ENCODE results near the gene MAFG. TPM values are rescaled to one million over a fixed set of nuclear protein-coding genes. Genes with fewer than 3 reads are reported as not detected.

MAFG gene
- total and polyA plus RNA-seq, 9 of the 15 experiments (the other 6 are each of a cell fraction or from before 2014, with no cell fraction given), result 1.1 to 58.1 (median 24.9) TPM

DNA sequence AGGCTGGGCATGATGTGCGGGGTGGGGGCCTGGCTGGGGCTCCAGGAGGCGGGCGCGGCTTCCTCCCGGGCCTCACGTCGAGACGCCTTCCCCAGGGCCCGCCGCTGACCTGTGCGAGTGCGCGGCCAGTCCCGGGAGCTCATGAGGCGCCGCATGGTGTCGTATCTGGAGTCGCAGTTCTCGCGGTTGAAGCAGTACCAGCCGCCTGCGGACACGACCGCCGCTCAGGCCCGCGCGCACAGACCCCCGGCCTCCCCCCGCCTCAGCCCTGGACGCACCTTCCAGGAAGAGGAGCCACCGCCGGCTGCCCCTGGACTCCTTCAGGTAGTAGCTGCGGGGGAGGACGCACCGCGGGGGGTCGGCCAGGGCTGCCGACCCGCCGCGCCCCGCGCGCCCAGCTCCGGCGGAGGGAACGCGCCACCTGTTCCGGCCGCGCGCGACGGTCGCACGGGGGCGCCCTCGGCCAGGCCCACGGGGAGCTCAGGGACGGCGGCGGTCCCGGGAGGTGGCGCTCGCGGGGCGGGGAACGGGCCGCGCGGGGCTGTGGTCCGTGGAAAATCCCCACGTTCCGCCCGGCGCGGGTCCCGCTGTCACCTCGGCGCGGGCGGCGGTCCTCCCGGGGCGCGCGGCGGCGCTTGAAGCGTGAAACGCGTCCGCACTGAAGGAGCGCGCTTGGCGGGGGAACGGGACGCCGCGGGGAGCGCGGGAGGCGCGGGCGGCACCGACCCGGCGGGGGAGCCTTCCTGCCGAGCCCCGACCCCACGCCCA lies 32.0 kb upstream of the MAFG start (continued):
- TF ChIP-seq, protein P1, sequence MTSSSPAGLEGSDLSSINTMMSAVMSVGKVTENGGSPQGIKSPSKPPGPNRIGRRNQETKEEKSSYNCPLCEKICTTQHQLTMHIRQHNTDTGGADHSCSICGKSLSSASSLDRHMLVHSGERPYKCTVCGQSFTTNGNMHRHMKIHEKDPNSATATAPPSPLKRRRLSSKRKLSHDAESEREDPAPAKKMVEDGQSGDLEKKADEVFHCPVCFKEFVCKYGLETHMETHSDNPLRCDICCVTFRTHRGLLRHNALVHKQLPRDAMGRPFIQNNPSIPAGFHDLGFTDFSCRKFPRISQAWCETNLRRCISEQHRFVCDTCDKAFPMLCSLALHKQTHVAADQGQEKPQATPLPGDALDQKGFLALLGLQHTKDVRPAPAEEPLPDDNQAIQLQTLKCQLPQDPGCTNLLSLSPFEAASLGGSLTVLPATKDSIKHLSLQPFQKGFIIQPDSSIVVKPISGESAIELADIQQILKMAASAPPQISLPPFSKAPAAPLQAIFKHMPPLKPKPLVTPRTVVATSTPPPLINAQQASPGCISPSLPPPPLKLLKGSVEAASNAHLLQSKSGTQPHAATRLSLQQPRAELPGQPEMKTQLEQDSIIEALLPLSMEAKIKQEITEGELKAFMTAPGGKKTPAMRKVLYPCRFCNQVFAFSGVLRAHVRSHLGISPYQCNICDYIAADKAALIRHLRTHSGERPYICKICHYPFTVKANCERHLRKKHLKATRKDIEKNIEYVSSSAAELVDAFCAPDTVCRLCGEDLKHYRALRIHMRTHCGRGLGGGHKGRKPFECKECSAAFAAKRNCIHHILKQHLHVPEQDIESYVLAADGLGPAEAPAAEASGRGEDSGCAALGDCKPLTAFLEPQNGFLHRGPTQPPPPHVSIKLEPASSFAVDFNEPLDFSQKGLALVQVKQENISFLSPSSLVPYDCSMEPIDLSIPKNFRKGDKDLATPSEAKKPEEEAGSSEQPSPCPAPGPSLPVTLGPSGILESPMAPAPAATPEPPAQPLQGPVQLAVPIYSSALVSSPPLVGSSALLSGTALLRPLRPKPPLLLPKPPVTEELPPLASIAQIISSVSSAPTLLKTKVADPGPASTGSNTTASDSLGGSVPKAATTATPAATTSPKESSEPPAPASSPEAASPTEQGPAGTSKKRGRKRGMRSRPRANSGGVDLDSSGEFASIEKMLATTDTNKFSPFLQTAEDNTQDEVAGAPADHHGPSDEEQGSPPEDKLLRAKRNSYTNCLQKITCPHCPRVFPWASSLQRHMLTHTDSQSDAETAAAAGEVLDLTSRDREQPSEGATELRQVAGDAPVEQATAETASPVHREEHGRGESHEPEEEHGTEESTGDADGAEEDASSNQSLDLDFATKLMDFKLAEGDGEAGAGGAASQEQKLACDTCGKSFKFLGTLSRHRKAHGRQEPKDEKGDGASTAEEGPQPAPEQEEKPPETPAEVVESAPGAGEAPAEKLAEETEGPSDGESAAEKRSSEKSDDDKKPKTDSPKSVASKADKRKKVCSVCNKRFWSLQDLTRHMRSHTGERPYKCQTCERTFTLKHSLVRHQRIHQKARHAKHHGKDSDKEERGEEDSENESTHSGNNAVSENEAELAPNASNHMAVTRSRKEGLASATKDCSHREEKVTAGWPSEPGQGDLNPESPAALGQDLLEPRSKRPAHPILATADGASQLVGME (CRISPR knock-in tag; IDR thresholded peaks at IDR 0.05), result no peak
- TF ChIP-seq SMARCC2 (IDR thresholded peaks at IDR 0.05; ENCODE audit: low read depth) (no peak; the same call in 1 of the 2 replicates), KAT7 (CRISPR knock-in tag; IDR thresholded peaks at IDR 0.05; ENCODE audit: borderline replicate concordance) (peak; percentile 47; the same call in 1 of the 2 replicates), HOXB6 (CRISPR knock-in tag; IDR thresholded peaks at IDR 0.05; ENCODE audit: borderline replicate concordance) (no peak), POLR2A (conservative IDR thresholded peaks at IDR 0.05) (peak; percentile 56; the same call in 1 of the 2 replicates), TARDBP (IDR thresholded peaks at IDR 0.05) (peak; percentile 89; the same call in 1 of the 2 replicates), CXXC5 (CRISPR knock-in tag; IDR thresholded peaks at IDR 0.05) (peak; percentile 87), CCNT2 (IDR thresholded peaks at IDR 0.05; ENCODE audit: borderline replicate concordance, extremely low read depth, insufficient read length, low read depth, low read length) (peak; percentile 61), SMARCA4 (IDR thresholded peaks at IDR 0.05) (no peak), ZNF41 (CRISPR knock-in tag; conservative IDR thresholded peaks at IDR 0.05) (no peak), POU5F1 (IDR thresholded peaks at IDR 0.05; ENCODE audit: borderline replicate concordance, low read depth, low read length, partially characterized antibody) (no peak), SAFB (IDR thresholded peaks at IDR 0.05; ENCODE audit: borderline replicate concordance, low read depth, low read length) (peak; percentile 99), MECOM (CRISPR knock-in tag; IDR thresholded peaks at IDR 0.05) (no peak), GATA2 (CRISPR knock-in tag; IDR thresholded peaks at IDR 0.05) (no peak), GATAD2B (IDR thresholded peaks at IDR 0.05; ENCODE audit: borderline replicate concordance) (peak; percentile 100), SOX6 (IDR thresholded peaks at IDR 0.05) (no peak)
- TF ChIP-seq, protein P2, sequence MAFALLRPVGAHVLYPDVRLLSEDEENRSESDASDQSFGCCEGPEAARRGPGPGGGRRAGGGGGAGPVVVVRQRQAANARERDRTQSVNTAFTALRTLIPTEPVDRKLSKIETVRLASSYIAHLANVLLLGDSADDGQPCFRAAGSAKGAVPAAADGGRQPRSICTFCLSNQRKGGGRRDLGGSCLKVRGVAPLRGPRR (CRISPR knock-in tag; IDR thresholded peaks at IDR 0.05), result no peak
- TF ChIP-seq, protein P3, sequence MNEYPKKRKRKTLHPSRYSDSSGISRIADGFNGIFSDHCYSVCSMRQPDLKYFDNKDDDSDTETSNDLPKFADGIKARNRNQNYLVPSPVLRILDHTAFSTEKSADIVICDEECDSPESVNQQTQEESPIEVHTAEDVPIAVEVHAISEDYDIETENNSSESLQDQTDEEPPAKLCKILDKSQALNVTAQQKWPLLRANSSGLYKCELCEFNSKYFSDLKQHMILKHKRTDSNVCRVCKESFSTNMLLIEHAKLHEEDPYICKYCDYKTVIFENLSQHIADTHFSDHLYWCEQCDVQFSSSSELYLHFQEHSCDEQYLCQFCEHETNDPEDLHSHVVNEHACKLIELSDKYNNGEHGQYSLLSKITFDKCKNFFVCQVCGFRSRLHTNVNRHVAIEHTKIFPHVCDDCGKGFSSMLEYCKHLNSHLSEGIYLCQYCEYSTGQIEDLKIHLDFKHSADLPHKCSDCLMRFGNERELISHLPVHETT (CRISPR knock-in tag; conservative IDR thresholded peaks at IDR 0.05 in 1 of 2, IDR thresholded peaks at IDR 0.05 in 1 of 2), result peak in 1 of 2 experiments; percentile 76; a peak in 2 of 4 replicates
- TF ChIP-seq, protein P4, sequence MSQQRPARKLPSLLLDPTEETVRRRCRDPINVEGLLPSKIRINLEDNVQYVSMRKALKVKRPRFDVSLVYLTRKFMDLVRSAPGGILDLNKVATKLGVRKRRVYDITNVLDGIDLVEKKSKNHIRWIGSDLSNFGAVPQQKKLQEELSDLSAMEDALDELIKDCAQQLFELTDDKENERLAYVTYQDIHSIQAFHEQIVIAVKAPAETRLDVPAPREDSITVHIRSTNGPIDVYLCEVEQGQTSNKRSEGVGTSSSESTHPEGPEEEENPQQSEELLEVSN (IDR thresholded peaks at IDR 0.05; ENCODE audit: borderline replicate concordance in 1 of 2, extremely low read depth in 1 of 2, insufficient read depth in 1 of 2, insufficient read length in 1 of 2, low read depth in 1 of 2, low read length in 1 of 2, poor library complexity in 1 of 2, severe bottlenecking in 1 of 2), result peak; percentile 72 to 91
